Right atrium auricular region (tissue), 2 donors: ENCODE data around the gene SEL1L2. TPM values are rescaled to one million over a fixed set of nuclear protein-coding genes. Genes with fewer than 3 reads are reported as not detected.

Source experiments
- DNase-seq: peaks from one replicate; pipeline ENCODE4 v3.0.0-alpha.2; 2019; ENCODE audit warnings: low spot score
- H3K27ac ChIP-seq, 2 donors: fragments of 200-600 bp; sonication (generic); 1 replicate in 1 of 2; 2 replicates in 1 of 2; pipeline ENCODE4 v1.5.1; 2016 to 2019
- H3K27me3 ChIP-seq, 2 donors: fragments of 200-600 bp; sonication (generic); one replicate each; pipeline versions ENCODE4 v1.5.1 to v1.6.0; 2017 to 2019
- H3K36me3 ChIP-seq: fragments of 200-600 bp; sonication (generic); one replicate; pipeline ENCODE4 v1.5.1; 2016
- H3K4me1 ChIP-seq, 2 donors: fragments of 200-600 bp; sonication (generic); one replicate each; pipeline versions ENCODE4 v1.5.1 to v1.6.0; 2017 to 2019
- H3K4me3 ChIP-seq, 2 donors: fragments of 200-600 bp; sonication (generic); 1 replicate in 1 of 2; 2 replicates in 1 of 2; pipeline ENCODE4 v1.5.1; 2017 to 2019; ENCODE audit warnings: mild to moderate bottlenecking in 1 of 2, moderate library complexity in 1 of 2
- H3K9me3 ChIP-seq, 2 donors: fragments of 200-600 bp; sonication (generic); one replicate each; pipeline ENCODE4 v1.5.1; 2019
- CTCF ChIP-seq, 2 donors: fragments of 200-600 bp; sonication (generic); IDR thresholded peaks; one replicate each; pipeline ENCODE4 v1.5.1; 2019; ENCODE audit warnings: antibody characterized with exemption in 2 of 2
- total RNA-seq, 2 donors: library from RNA; depleted of rRNA; stranded (reverse); fragments of >200 nt; gene quantifications; one replicate each; pipeline ENCODE4 v1.1.0, GENCODE V29; 2016

Gene SEL1L2
- total RNA-seq, 2 donors from 2014 or later = not detected

- Histone ChIP-seq H3K27me3 (no peaks in the 10 kb centered on the region), H3K36me3 (no peaks in the 10 kb centered on the region), H3K27ac (no peak overlapping the region), H3K9me3 (no peaks in the 10 kb centered on the region), H3K4me3 (no peak overlapping the region), H3K4me1 (no peaks in the 10 kb centered on the region)
- TF ChIP-seq CTCF (IDR thresholded peaks at IDR 0.05) = no peak
- DNase-seq = no peak
These were observed 79.9 kb downstream of the SEL1L2 start for GRCh38 chr20:13910492-13910891.

- no peak overlapping the region for H3K27ac ChIP-seq
- no peak for DNase-seq
- H3K27me3 ChIP-seq = no peaks in the 10 kb centered on the region
- no peak overlapping the region for H3K4me3 ChIP-seq
- H3K9me3 ChIP-seq = no peaks in the 10 kb centered on the region
- TF ChIP-seq CTCF (IDR thresholded peaks at IDR 0.05) = no peak
- no peaks in the 10 kb centered on the region for H3K4me1 ChIP-seq
- H3K36me3 ChIP-seq = no peaks in the 10 kb centered on the region
These were observed 81.3 kb downstream of the SEL1L2 start for GRCh38 chr20:13909067-13909466.

GRCh38 chr20:13904766-13905165 lies 85.6 kb downstream of the SEL1L2 start:
- Histone ChIP-seq H3K36me3 (no peaks in the 10 kb centered on the region), H3K27me3 (no peaks in the 10 kb centered on the region), H3K9me3 (no peaks in the 10 kb centered on the region), H3K4me3 (no peak overlapping the region), H3K27ac (no peak overlapping the region), H3K4me1 (no peaks in the 10 kb centered on the region)
- DNase-seq = no peak
- no peak for TF ChIP-seq CTCF (IDR thresholded peaks at IDR 0.05)

GRCh38 chr20:13900496-13900895 lies 89.9 kb downstream of the SEL1L2 start:
- no peak for DNase-seq
- H3K4me3 ChIP-seq = no peak overlapping the region
- TF ChIP-seq CTCF (IDR thresholded peaks at IDR 0.05) = no peak

GRCh38 chr20:13898012-13898612 lies 92.3 kb downstream of the SEL1L2 start:
- TF ChIP-seq CTCF (IDR thresholded peaks at IDR 0.05) = no peak
- H3K27me3 ChIP-seq = no peaks in the 10 kb centered on the region

More at GRCh38 chr20:13900496-13900895, 89.9 kb downstream of the SEL1L2 start:
- no peaks in the 10 kb centered on the region for H3K27me3 ChIP-seq
- H3K36me3 ChIP-seq = no peaks in the 10 kb centered on the region
- no peaks in the 10 kb centered on the region for H3K9me3 ChIP-seq
- no peaks in the 10 kb centered on the region for H3K4me1 ChIP-seq
- H3K27ac ChIP-seq = no peak overlapping the region

GRCh38 chr20:13891575-13891974 lies 98.8 kb downstream of the SEL1L2 start:
- no peaks in the 10 kb centered on the region for H3K36me3 ChIP-seq
- DNase-seq = no peak
- H3K27ac ChIP-seq = no peak overlapping the region
- TF ChIP-seq CTCF (IDR thresholded peaks at IDR 0.05) = no peak
- H3K9me3 ChIP-seq = peaks cover 0 to 26% of the 10 kb centered on the region in 2 donors
- no peaks in the 10 kb centered on the region for H3K4me1 ChIP-seq
- no peaks in the 10 kb centered on the region for H3K27me3 ChIP-seq
- no peak overlapping the region for H3K4me3 ChIP-seq

More at GRCh38 chr20:13898012-13898612, 92.3 kb downstream of the SEL1L2 start:
- no peak for DNase-seq
- H3K9me3 ChIP-seq = no peaks in the 10 kb centered on the region
- H3K4me1 ChIP-seq = no peaks in the 10 kb centered on the region
- no peaks in the 10 kb centered on the region for H3K36me3 ChIP-seq
- H3K4me3 ChIP-seq = no peak overlapping the region
- no peak overlapping the region for H3K27ac ChIP-seq
